Fibroblast of mammary gland (primary cell): ENCODE results near the gene CEP164.

ENCODE experiments used
- DNase-seq: peaks from one replicate; pipeline ENCODE4 v3.0.0-alpha.2; 2010; ENCODE audit warnings: low read depth
- H3K4me3 ChIP-seq: 2 replicates; pipeline ENCODE4 v1.5.1; 2011; ENCODE audit warnings: low read depth, mild to moderate bottlenecking, low read length, moderate library complexity; ENCODE audit not compliant: control insufficient read depth
- CTCF ChIP-seq: conservative IDR thresholded peaks from 2 replicates; pipeline ENCODE4 v1.5.1; 2011; ENCODE audit warnings: low read depth, low read length, inconsistent platforms; ENCODE audit not compliant: control insufficient read depth, insufficient read depth

CEP164 gene

GRCh38 chr11:117337076-117337475 is 9.4 kb downstream of the CEP164 start:
- TF ChIP-seq CTCF, result no peak

GRCh38 chr11:117345039-117345438 is 17.4 kb downstream of the CEP164 start:
- TF ChIP-seq CTCF, result no peak
- DNase-seq, result peak; percentile 59
- no peak overlapping the region for H3K4me3 ChIP-seq

More at GRCh38 chr11:117337076-117337475, 9.4 kb downstream of the CEP164 start:
- no peak for DNase-seq
- H3K4me3 ChIP-seq, result no peak overlapping the region

GRCh38 chr11:117354550-117354949 is 26.9 kb downstream of the CEP164 start:
- no peak for TF ChIP-seq CTCF
- H3K4me3 ChIP-seq, result no peak overlapping the region
- DNase-seq, result no peak

- no peak overlapping the region for H3K4me3 ChIP-seq
- no peak for TF ChIP-seq CTCF
- no peak for DNase-seq
Observed at GRCh38 chr11:117356126-117356890, 28.7 kb downstream of the CEP164 start.

- no peak overlapping the region for H3K4me3 ChIP-seq
- no peak for TF ChIP-seq CTCF
- DNase-seq, result no peak
Observed at GRCh38 chr11:117361432-117361831, 33.8 kb downstream of the CEP164 start.

- TF ChIP-seq CTCF, result no peak
- no peak overlapping the region for H3K4me3 ChIP-seq
- DNase-seq, result no peak
Observed at GRCh38 chr11:117366248-117366647, 38.6 kb downstream of the CEP164 start.

GRCh38 chr11:117366875-117367274 is 39.2 kb downstream of the CEP164 start:
- no peak for DNase-seq
- no peak for TF ChIP-seq CTCF
- no peak overlapping the region for H3K4me3 ChIP-seq
